ENCODE data around the gene ABITRAM. TPM values are rescaled to one million over a fixed set of nuclear protein-coding genes. Genes with fewer than 3 reads are reported as not detected.
"Not testable (repeated sequence)": the region's sequence is repeated elsewhere in the genome, so short reads cannot be mapped to it uniquely, and the experiment has no call there.

The ABITRAM gene
- total RNA-seq, 3 donors from 2014 or later = 14.9 to 17.1 (median 16.6) TPM

DNA sequence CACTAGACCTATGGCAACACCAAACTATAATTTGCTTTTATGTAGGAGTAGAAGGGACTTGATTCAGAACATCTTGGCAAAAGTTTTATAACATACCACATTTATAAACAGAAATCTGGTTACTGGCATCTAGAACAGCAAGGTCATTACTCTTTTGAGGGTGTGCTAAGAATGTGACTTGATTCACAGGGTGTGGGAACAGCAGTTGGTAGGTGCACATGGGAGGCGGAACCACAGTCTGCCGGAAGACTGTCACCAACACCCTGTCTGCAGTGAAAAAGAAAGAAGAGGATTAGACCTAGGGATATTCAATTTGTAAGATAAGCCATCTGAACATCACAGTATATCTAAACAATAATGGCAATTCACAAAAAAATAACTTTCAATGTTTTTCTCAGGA lies 23.3 kb upstream of the ABITRAM start:
- no peak for DNase-seq
- Mint-ChIP-seq H3K9me3 (no peaks in the 10 kb centered on the region), H3K36me3 (ENCODE audit: insufficient read depth) (peaks cover 50% of the 10 kb centered on the region), H3K4me3 (no peak overlapping the region), H3K4me1 (ENCODE audit: low read depth) (peaks cover 16% of the 10 kb centered on the region), H3K27me3 (ENCODE audit: low read depth) (no peaks in the 10 kb centered on the region)
- ATAC-seq = no peak

DNA sequence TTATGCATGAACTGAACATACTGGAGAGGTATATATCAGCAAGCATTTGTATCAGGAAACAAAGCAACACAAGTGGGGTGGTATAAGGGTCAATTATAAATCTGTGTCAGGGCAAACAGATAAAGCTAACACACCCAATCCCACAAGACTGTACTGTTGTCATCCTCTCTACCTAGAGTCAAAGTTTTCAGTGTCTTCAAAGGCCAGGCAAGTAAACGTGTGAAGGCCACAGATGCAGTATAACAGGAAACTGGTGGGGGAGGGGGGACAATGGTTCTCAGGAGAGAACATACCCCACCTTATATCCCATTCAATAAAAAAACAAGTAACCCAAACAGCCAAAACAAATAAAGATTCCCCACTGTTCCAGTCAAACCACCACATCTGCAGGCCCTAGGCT lies 22.4 kb upstream of the ABITRAM start:
- Mint-ChIP-seq H3K4me3 (no peak overlapping the region), H3K36me3 (ENCODE audit: insufficient read depth) (peaks cover 48% of the 10 kb centered on the region), H3K4me1 (ENCODE audit: low read depth) (peaks cover 16% of the 10 kb centered on the region), H3K9me3 (no peaks in the 10 kb centered on the region), H3K27me3 (ENCODE audit: low read depth) (no peaks in the 10 kb centered on the region)
- ATAC-seq (no peak), DNase-seq (no peak)

DNA sequence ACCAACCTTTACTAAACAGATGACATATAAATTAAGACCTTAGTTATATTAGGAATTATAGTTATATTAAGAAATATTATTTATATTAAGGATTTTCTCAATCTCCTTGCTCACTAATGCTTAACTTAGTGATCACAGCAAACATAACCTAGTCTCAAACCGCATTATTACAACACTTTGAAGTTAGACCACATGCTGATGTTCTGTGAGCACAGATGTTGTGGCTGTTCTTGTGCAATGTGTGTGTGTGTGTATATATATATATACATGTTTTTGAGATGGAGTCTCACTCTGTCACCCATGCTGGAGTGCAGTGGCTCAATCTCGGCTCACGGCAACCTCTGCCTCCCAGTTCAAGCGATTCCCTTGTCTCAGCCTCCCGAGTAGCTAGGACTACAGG lies 20.8 kb upstream of the ABITRAM start:
- H3K9me3 Mint-ChIP-seq = no peaks in the 10 kb centered on the region

DNA sequence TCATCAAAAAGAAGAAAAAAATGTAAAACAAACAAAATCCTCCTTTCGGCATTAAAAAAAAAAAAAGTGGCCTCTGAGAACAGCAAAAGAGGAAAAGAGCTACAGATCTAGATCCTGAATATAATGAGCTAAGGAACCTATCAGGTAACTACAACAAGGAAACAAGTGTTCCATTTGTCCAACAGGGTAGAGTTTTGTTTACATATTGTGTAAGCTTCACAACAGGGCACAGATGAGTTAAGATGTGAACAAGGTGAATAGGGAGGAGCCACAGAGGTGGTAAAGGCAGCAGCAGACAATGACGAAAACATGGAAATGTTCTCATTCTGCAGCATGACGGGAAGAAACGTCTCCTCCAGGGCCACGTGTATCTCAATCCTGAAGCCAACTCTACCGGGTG lies 14.7 kb upstream of the ABITRAM start:
- H3K4me3 Mint-ChIP-seq = no peak overlapping the region
- no peaks in the 10 kb centered on the region for H3K9me3 Mint-ChIP-seq
- DNase-seq (no peak), ATAC-seq (no peak)
- no peaks in the 10 kb centered on the region for H3K4me1 Mint-ChIP-seq (ENCODE audit: low read depth)
- H3K27me3 Mint-ChIP-seq (ENCODE audit: low read depth) = no peaks in the 10 kb centered on the region
- peaks cover 48% of the 10 kb centered on the region for H3K36me3 Mint-ChIP-seq (ENCODE audit: insufficient read depth)

More for the DNA sequence above, 20.8 kb upstream of the ABITRAM start:
- H3K27me3 Mint-ChIP-seq (ENCODE audit: low read depth) = no peaks in the 10 kb centered on the region
- H3K4me1 Mint-ChIP-seq (ENCODE audit: low read depth) = peaks cover 16% of the 10 kb centered on the region
- DNase-seq (no peak), ATAC-seq (no peak)
- H3K36me3 Mint-ChIP-seq (ENCODE audit: insufficient read depth) = peaks cover 41% of the 10 kb centered on the region
- no peak overlapping the region for H3K4me3 Mint-ChIP-seq

DNA sequence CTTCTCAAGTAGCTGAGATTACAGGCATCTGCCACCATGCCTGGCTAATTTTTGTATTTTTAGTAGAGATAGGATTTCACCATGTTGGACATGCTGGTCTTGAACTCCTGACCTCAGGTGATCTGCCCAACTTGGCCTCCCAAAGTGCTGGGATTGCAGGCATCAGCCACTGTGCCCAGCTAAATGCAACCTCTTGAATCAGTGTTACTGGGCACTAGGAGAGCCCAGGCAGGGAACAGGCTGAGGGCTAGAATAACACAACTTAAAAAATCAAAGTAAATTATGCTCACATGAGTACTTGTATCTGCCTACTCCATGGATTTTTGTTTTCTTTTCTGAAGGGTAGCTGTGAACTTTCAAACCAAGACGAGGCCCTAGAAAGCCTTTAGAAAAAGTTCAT lies 13.8 kb upstream of the ABITRAM start:
- H3K4me1 Mint-ChIP-seq (ENCODE audit: low read depth); DNase-seq; ATAC-seq; H3K4me3 Mint-ChIP-seq; H3K27me3 Mint-ChIP-seq (ENCODE audit: low read depth); H3K9me3 Mint-ChIP-seq: not testable (repeated sequence)
- H3K36me3 Mint-ChIP-seq (ENCODE audit: insufficient read depth) = peaks cover 55% of the 10 kb centered on the region

DNA sequence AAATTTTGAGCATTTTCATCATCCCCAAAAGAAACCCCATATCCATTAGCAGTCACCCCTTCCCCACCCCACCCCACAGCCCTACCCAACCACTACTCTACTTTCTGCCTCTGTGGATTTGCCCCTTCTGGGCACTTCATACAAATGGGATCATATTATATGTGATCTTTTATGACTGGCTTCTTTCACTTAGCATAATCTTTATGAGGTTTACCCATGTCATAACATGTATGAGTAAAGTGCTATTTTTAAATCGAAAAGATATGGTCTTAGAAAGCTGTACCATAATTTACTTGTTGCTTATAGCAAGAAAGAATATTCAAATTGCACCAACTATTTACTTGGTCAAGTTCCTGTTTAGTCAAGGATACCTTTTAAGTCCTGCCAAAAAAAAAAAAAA lies 13.0 kb upstream of the ABITRAM start:
- no peak for ATAC-seq
- H3K36me3 Mint-ChIP-seq (ENCODE audit: insufficient read depth) = peaks cover 52% of the 10 kb centered on the region
- no peaks in the 10 kb centered on the region for H3K9me3 Mint-ChIP-seq
- no peaks in the 10 kb centered on the region for H3K4me1 Mint-ChIP-seq (ENCODE audit: low read depth)
- no peak for DNase-seq
- no peaks in the 10 kb centered on the region for H3K27me3 Mint-ChIP-seq (ENCODE audit: low read depth)
- H3K4me3 Mint-ChIP-seq = no peak overlapping the region

DNA sequence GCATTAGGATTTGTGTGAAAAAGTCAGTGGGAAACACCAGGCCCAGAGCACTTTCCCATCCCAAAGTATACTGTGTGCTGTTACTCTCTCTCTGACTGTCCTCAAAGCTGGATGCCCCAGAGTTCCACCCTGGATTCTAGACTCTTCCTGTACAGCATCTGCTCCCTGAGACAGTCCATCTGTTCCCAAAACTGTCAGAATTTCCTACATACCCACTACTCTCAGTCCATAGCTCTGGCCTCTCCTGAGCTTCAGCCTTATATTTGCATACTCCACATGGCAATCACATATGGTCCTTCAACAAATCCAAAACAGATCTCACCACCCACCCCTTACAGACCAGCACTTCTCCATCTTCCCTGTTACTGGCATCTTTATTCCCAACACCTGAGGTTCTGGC lies 9.7 kb upstream of the ABITRAM start:
- Mint-ChIP-seq H3K4me3 (no peak overlapping the region), H3K4me1 (ENCODE audit: low read depth) (peaks cover 3% of the 10 kb centered on the region), H3K36me3 (ENCODE audit: insufficient read depth) (peaks cover 60% of the 10 kb centered on the region), H3K27me3 (ENCODE audit: low read depth) (no peaks in the 10 kb centered on the region), H3K9me3 (no peaks in the 10 kb centered on the region)
- DNase-seq (no peak), ATAC-seq (no peak)

DNA sequence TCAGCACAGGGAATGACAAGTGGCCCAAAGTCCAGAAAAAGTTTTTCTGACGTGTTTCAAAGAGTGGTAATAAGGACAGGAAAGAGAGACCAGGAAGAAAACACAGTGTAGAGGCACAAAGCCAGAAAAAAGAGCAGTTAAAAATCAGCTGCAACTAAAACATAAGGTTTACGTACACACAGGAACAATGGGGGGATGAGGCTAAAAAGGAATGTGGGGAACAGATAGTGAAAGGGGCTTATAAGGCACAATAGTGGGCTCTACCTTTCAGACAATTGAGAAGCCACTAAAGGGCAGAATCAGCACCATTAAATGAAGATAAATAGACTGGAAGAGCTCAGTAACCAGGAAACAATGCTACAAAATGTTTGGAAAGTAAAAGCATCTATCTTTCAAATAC lies 5.8 kb upstream of the ABITRAM start:
- no peaks in the 10 kb centered on the region for H3K27me3 Mint-ChIP-seq (ENCODE audit: low read depth)

DNA sequence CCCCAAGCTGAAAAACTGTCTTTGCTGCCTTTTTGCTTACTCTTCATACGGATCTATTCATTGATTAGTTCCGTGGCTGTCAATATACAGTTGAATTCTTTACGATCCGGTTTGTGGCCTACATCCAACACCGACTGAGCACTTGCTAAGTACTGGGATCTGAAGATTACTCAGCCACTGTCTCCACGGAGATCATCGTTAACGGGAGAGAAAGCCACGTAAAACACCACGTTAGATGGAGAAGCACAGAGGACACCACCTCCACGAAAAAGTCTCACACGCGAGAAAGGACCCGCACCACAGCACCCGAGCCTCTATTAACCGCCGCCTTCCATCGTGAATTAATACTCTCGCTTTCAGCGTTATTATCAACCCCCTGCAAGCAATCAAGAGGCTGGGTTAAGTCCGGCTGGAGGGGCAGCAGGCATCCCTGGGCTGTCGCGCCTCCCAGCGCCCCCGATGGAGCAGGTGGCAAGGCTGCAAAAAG lies 926 bp upstream of the ABITRAM start:
- H3K9me3 Mint-ChIP-seq = no peaks in the 10 kb centered on the region
- no peaks in the 10 kb centered on the region for H3K27me3 Mint-ChIP-seq (ENCODE audit: low read depth)
- DNase-seq (no peak), ATAC-seq (peak in 1 of 2 donors; percentile 0)
- H3K4me1 Mint-ChIP-seq (ENCODE audit: low read depth) = peaks cover 33% of the 10 kb centered on the region
- peak overlapping the region; percentile 98 for H3K4me3 Mint-ChIP-seq
- H3K36me3 Mint-ChIP-seq (ENCODE audit: insufficient read depth) = peaks cover 19% of the 10 kb centered on the region

More for the DNA sequence above, 5.8 kb upstream of the ABITRAM start:
- Mint-ChIP-seq H3K4me3 (no peak overlapping the region), H3K36me3 (ENCODE audit: insufficient read depth) (peaks cover 49% of the 10 kb centered on the region), H3K4me1 (ENCODE audit: low read depth) (peaks cover 22% of the 10 kb centered on the region), H3K9me3 (no peaks in the 10 kb centered on the region)
- ATAC-seq (no peak), DNase-seq (no peak)

DNA sequence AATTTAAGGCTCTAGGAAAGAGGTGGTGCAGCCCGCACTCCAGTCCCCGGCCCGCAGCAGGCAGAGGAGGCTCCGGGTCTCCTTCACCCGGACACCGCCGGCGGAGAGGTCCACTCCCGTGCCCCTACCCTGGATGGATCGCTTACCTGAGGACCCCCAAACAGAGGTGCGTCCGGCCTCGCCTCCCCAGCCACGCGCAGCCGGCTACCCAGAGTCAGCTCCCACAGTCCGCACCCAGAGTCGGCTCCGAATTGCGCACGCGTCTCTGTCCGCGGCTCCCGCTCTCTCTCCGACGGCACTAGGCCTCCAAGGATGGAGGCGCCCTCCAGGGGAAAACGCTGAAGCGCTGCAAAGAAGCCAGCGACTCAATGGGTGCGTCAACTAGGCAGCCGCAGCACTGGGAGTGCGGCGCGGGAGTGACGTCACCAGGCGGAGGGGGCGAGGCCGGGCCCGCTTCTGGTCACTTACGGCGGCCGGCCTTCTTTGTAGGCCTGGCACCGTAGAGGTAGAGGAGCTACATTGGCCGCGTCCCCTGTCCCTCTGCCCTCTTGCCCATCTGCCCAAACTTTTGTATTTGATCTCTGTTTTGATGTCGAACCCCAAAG lies 380 bp upstream of the ABITRAM start, which contains the start of gene ELP1:
ELP1 (minus strand) TSS at position 407 of the 605 bp plus-strand sequence. CDS start 2,978 bp downstream, outside the sequence.
- H3K27me3 Mint-ChIP-seq (ENCODE audit: low read depth) = no peaks in the 10 kb centered on the region
- H3K4me3 Mint-ChIP-seq = peak within 1 kb of the TSS; percentile 98
- peaks cover 14% of the 10 kb centered on the region for H3K36me3 Mint-ChIP-seq (ENCODE audit: insufficient read depth)
- peaks cover 32% of the 10 kb centered on the region for H3K4me1 Mint-ChIP-seq (ENCODE audit: low read depth)
- ATAC-seq (peak; percentile 91 to 92), DNase-seq (peak; percentile 90)
- no peaks in the 10 kb centered on the region for H3K9me3 Mint-ChIP-seq

DNA sequence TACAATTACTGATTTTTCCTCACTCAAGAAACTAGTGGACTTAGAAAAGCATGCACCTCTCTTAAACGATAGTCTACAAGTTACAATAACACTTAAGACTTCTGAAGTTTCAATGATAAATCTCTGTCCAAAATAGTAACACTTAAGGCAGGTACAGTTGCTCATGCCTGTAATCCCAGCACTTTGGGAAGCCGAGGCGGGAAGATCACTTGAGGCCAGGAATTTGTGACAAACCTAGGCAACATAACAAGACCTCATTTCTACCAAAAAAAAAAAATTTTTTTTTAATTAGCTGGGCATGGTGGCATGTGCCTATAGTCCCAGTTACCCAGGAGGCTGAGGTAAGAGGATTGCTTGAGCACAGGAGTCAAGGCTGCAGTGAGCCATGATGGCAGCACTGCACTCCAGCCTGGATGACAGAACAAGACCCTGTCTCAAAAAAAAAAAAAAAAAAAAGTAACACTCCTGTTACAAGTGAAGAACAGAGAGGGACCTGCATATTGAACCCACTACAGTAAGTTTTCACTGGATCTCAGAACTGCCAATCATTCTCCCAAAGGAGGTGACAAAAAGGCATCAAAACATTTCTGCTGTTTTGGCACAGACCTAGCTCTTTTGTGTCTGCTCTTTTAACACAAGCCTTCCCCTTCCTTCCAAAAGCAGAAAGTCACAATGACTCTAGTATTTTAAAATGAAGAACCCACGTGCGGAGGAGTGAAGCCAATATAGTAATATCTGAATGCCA lies 3.5 kb downstream of the ABITRAM start:
- H3K27me3 Mint-ChIP-seq (ENCODE audit: low read depth) = no peaks in the 10 kb centered on the region
- H3K9me3 Mint-ChIP-seq = no peaks in the 10 kb centered on the region
- H3K4me3 Mint-ChIP-seq = no peak overlapping the region
- H3K4me1 Mint-ChIP-seq (ENCODE audit: low read depth) = peaks cover 19% of the 10 kb centered on the region
- DNase-seq (no peak), ATAC-seq (no peak)
- peaks cover 5% of the 10 kb centered on the region for H3K36me3 Mint-ChIP-seq (ENCODE audit: insufficient read depth)

DNA sequence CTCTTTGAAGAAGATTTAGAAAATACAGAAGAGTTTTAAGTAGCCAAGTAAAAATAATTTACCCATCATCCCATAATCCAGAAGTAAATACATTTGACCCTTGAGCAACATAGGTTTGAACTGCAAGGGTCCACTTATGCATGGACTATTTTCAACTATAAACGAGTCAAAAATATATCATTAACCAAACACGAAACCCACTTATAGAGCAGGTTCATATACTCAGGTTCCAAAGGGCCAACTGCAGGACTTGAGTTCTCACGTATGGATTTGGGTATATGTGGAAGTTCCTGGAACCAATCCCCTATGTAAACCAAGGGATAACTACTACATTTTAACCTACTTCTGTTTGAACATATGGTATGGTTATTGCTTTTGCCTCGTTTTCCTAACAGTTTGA lies 5.8 kb downstream of the ABITRAM start:
- H3K4me3 Mint-ChIP-seq = no peak overlapping the region
- H3K4me1 Mint-ChIP-seq (ENCODE audit: low read depth) = peaks cover 5% of the 10 kb centered on the region
- H3K9me3 Mint-ChIP-seq = no peaks in the 10 kb centered on the region
- no peak for ATAC-seq
- peaks cover 4% of the 10 kb centered on the region for H3K36me3 Mint-ChIP-seq (ENCODE audit: insufficient read depth)
- no peak for DNase-seq
- H3K27me3 Mint-ChIP-seq (ENCODE audit: low read depth) = no peaks in the 10 kb centered on the region

DNA sequence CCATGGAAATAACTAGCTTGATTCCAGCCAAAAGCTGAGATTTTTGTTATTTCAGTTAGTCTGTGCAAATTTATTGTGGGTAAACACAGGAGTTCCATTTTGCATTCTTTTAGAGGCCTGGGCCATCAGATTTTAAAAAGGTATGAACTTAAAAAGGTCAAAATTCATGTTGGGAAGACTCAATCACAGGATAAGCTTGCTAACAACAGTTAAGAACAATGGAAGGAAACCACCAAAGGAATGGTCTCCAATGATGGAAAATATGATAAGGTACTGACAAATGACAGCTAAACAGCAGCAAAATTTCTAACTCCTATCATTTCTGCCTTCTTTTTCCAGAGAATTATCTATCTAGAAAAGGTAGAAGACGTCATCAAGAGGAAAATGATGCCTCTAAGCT lies 16.0 kb downstream of the ABITRAM start:
- H3K4me1 Mint-ChIP-seq (ENCODE audit: low read depth) = peaks cover 2% of the 10 kb centered on the region
- no peak overlapping the region for H3K4me3 Mint-ChIP-seq
- DNase-seq (no peak), ATAC-seq (no peak)
- H3K36me3 Mint-ChIP-seq (ENCODE audit: insufficient read depth) = no peaks in the 10 kb centered on the region
- H3K27me3 Mint-ChIP-seq (ENCODE audit: low read depth) = no peaks in the 10 kb centered on the region
- H3K9me3 Mint-ChIP-seq = no peaks in the 10 kb centered on the region

DNA sequence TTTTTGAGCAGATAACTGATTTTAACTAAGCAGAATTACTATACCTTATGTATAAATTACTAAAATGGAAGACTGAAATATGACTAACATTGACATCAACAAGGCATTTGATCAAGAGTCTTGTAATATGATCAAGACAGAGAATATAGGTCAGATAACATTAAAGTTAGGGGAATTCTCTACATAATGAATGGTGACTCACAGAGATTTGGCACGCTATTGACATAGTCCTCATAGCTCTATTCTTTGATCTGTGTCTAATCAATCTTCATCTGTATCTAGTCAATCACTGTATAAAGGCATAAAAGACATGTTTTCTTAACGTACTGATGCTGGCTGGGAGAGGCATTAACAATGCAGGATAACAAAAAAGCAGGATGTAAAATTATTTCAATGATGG lies 17.4 kb downstream of the ABITRAM start:
- Mint-ChIP-seq H3K4me1 (ENCODE audit: low read depth) (peaks cover 2% of the 10 kb centered on the region), H3K27me3 (ENCODE audit: low read depth) (no peaks in the 10 kb centered on the region), H3K36me3 (ENCODE audit: insufficient read depth) (no peaks in the 10 kb centered on the region), H3K9me3 (no peaks in the 10 kb centered on the region), H3K4me3 (no peak overlapping the region)
- ATAC-seq (no peak), DNase-seq (no peak)

DNA sequence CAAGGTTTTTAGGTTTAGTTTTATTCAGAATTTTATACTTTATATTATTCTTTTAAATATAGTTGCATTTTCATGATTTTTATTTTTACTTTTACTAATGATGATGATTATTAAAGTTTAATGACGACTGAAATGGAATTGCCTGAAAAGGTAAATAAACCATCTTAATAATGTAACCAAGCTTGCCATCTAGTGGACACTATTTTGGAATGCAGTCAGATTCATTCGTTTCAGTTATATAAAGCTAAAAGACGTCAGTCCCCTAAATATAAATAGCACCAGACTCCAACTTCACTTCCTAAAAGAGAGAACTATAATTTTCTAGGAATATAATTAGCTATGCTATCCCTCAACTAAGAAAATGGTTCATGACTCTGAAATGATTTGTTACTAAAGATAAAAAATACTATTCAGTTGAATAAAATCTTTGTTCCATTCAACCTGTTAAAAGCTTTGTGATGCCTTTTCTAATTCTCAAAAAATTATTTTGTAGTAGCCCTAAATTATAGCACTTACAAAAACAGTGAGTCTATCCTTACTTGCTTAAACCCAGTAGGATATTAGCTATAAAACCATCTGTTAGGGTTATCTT lies 19.9 kb downstream of the ABITRAM start:
- Mint-ChIP-seq H3K36me3 (ENCODE audit: insufficient read depth) (no peaks in the 10 kb centered on the region), H3K4me3 (no peak overlapping the region), H3K4me1 (ENCODE audit: low read depth) (peaks cover 2% of the 10 kb centered on the region), H3K27me3 (ENCODE audit: low read depth) (no peaks in the 10 kb centered on the region), H3K9me3 (no peaks in the 10 kb centered on the region)
- ATAC-seq (no peak), DNase-seq (no peak)
